Pancreas (tissue), 10 donors: ENCODE measurements around the gene COLQ. TPM values are rescaled to one million over a fixed set of nuclear protein-coding genes. Genes with fewer than 3 reads are reported as not detected.

ENCODE experiments used
- ATAC-seq, 4 donors: fragments of 200-7000 bp; cut with Tn5 transposase; one replicate each; pipeline versions ENCODE4 v1.8.0 to v1.9.1; 2020; ENCODE audit warnings: mild to moderate bottlenecking in 4 of 4, moderate library complexity in 4 of 4
- DNase-seq, 6 donors: peaks; one replicate each; pipeline ENCODE4 v3.0.0-alpha.2; 2020
- FAIRE-seq: peaks from 2 replicates; lab custom pipeline; 2012; peaks lifted over from hg19 to GRCh38; lab: Jason Lieb, UNC
- H3K27ac ChIP-seq, 4 donors: fragments of 200-600 bp; sonication (generic); 1 replicate in 3 of 4; 2 replicates in 1 of 4; pipeline versions ENCODE4 v1.5.0 to v1.8.0; 2020
- H3K27me3 ChIP-seq, 4 donors: fragments of 200-600 bp; one replicate each; pipeline ENCODE4 v1.8.0; 2021
- H3K36me3 ChIP-seq, 3 donors: fragments of 200-600 bp; sonication (generic) in 1 of 3; one replicate each; pipeline versions ENCODE4 v1.5.0 to v1.8.0; 2020 to 2021
- H3K4me1 ChIP-seq, 3 donors: fragments of 200-600 bp; one replicate each; pipeline ENCODE4 v1.8.0; 2021
- H3K4me3 ChIP-seq, 4 donors: fragments of 200-600 bp; sonication (generic) in 2 of 4; one replicate each; pipeline versions ENCODE4 v1.5.0 to v1.8.0; 2020 to 2021
- H3K9me3 ChIP-seq, 4 donors: fragments of 200-600 bp; one replicate each; pipeline ENCODE4 v1.8.0; 2021
- CTCF ChIP-seq, 4 donors: fragments of 200-600 bp; sonication (generic) in 3 of 4; IDR thresholded peaks; one replicate each; pipeline versions ENCODE4 v1.5.0 to v1.8.0; 2021; ENCODE audit warnings: antibody characterized with exemption in 4 of 4
- WGBS, 2 donors: extraction: QIAGEN DNeasy Blood & Tissue Kit; methylation state at CpG; one replicate each; pipeline ENCODE4 v1.1.7; 2013; 5-methylcytosine and 5-hydroxymethylcytosine counted together
- intact Hi-C, 3 donors: fragments of 100-400 bp; cut with DNase I; formaldehyde crosslinking; loops; one replicate each; pipeline versions ENCODE4 v1.11.1 to v1.14.2; 2022
- polyA plus RNA-seq, 2 donors: library from polyadenylated mRNA; stranded (reverse); fragments of 200-250 nt; gene quantifications; one replicate each; pipeline ENCODE4 v1.2.3, GENCODE V29; 2013
- total RNA-seq, 6 donors: library from RNA; stranded (reverse); fragmentation: NEBNext Ultra II Directional in 4 of 6; extraction: Animal tissue kit (Norgen Biotek cat#: 25700) in 4 of 6; gene quantifications; one replicate each; pipeline versions ENCODE4 v1.2.1 to v1.2.4, GENCODE V29; 2021 to 2023
- donor health status: healthy with polysubstance abuse.
- donor health status: DM: no; HTN: no; CAD: no; lungs with moderate emphysema.
- donor health status: DM: no; HTN: no; CAD: no.
- donor health status: control.
- donor health status: control.
- donor health status: Bipolar disorder and iron deficiency.
- donor health status: DM: yes; HTN: yes; CAD: no.
- donor health status: DM: no; HTN: no; CAD: no.
- donor health status: DM: no; HTN: no; CAD: no.
- donor health status: DM: yes; HTN: yes; CAD: no.

COLQ gene
- total and polyA plus RNA-seq, 8 donors = 0.28 to 3.1 (median 0.83) TPM

GRCh38 chr3:15478640-15478979, 42.9 kb downstream of the COLQ start:
- H3K27me3 ChIP-seq = no peaks in the 10 kb centered on the region
- no peak for TF ChIP-seq CTCF (IDR thresholded peaks at IDR 0.05)
- H3K27ac ChIP-seq = peak overlapping the region in 1 of 4 donors; percentile 22
- ATAC-seq (peak in 3 of 4 donors; percentile 10 to 56 (median 28)), FAIRE-seq (no peak), DNase-seq (no peak)
- peaks cover 4 to 21% (median 16%) of the 10 kb centered on the region in 3 donors for H3K4me1 ChIP-seq
- H3K4me3 ChIP-seq = no peak overlapping the region
- no peaks in the 10 kb centered on the region for H3K36me3 ChIP-seq
- 51 to 54% methylated on average over 5 of the region's 5 CpGs for whole genome bisulfite sequencing, 2 donors
- intact Hi-C loops = no loop called here
- H3K9me3 ChIP-seq = no peaks in the 10 kb centered on the region

DNA sequence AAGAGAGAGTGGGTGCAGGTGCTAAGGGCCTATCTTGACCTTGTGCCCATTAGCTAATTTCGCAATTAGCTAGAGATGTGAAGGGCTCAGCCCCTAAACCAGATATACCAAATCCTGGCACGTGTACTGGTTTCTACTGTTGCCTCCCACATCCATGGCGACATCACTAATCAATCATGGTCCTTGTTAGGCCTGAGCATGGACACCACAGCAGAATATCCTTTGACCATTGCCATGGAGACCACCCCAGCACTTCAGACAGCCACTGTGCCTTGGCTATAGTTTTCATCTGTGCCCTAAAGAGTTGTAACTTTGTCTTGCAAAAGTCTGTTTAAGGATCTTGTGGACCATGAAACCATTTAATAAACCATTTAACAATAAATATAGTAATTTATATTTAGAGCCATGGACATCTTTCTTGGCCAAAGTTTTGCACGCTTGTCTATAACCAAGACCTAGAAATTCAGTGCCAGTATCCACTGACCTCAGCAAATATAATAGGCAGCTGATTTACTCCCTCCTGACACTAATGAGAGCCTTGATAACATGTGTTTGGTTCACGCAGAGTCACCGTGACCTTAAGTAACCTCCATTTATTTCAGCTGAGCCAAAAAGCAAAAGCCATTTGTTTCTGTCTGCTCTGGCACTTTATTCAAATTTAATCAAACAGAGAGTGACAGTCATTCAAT, 43.4 kb downstream of the COLQ start:
- intact Hi-C loops = no loop called here
- peak overlapping the region in 1 of 4 donors; percentile 22 for H3K27ac ChIP-seq
- peaks cover 4 to 21% (median 16%) of the 10 kb centered on the region in 3 donors for H3K4me1 ChIP-seq
- H3K9me3 ChIP-seq = no peaks in the 10 kb centered on the region
- H3K4me3 ChIP-seq = no peak overlapping the region
- DNase-seq = peak in 2 of 6 donors; percentile 32 to 35
- H3K27me3 ChIP-seq = no peaks in the 10 kb centered on the region
- ATAC-seq = peak; percentile 89 to 97 (median 92)
- 30 to 33% methylated on average over 6 of the region's 6 CpGs for WGBS, 2 donors
- no peak for FAIRE-seq
- no peaks in the 10 kb centered on the region for H3K36me3 ChIP-seq
- no peak for TF ChIP-seq CTCF (IDR thresholded peaks at IDR 0.05)

DNA sequence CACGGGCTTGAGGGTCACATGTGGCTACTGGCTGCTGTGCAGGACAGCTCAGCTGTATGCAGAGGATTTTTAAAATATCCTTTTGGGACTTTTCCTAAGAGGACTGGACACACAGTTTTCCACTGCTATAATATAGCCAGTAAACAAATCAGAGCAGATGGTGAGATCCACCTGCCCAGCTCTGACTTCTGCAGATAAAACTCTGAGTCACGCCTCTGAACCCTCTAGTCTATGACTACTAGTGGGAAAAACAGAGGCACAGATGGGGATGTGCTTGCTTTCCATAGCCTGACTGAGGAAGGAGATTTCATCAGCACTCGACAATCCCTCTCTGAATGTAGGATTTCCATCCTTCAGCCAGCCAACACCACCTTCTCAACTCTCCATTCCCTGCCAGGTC, 45.1 kb downstream of the COLQ start:
- Histone ChIP-seq H3K9me3 (no peaks in the 10 kb centered on the region), H3K4me1 (peaks cover 4 to 21% (median 16%) of the 10 kb centered on the region in 3 donors), H3K27ac (no peak overlapping the region), H3K36me3 (no peaks in the 10 kb centered on the region), H3K4me3 (no peak overlapping the region), H3K27me3 (no peaks in the 10 kb centered on the region)
- ATAC-seq (peak in 1 of 4 donors; percentile 38), DNase-seq (no peak), FAIRE-seq (no peak)
- intact Hi-C loops = no loop called here
- TF ChIP-seq CTCF (IDR thresholded peaks at IDR 0.05) = no peak
- 82% methylated on average over 3 of the region's 3 CpGs for WGBS, 2 donors

- DNase-seq (no peak), FAIRE-seq (no peak), ATAC-seq (no peak)
- no peak overlapping the region for H3K4me3 ChIP-seq
- no peak for TF ChIP-seq CTCF (IDR thresholded peaks at IDR 0.05)
- no peaks in the 10 kb centered on the region for H3K27me3 ChIP-seq
- H3K4me1 ChIP-seq = peaks cover 4 to 21% (median 16%) of the 10 kb centered on the region in 3 donors
- intact Hi-C loops = no loop called here
- H3K9me3 ChIP-seq = no peaks in the 10 kb centered on the region
- WGBS, 2 donors = 49 to 66% methylated on average over 5 of the region's 5 CpGs
- H3K36me3 ChIP-seq = no peaks in the 10 kb centered on the region
- H3K27ac ChIP-seq = no peak overlapping the region
These were observed 46.3 kb downstream of the COLQ start for GRCh38 chr3:15475161-15475560.

DNA sequence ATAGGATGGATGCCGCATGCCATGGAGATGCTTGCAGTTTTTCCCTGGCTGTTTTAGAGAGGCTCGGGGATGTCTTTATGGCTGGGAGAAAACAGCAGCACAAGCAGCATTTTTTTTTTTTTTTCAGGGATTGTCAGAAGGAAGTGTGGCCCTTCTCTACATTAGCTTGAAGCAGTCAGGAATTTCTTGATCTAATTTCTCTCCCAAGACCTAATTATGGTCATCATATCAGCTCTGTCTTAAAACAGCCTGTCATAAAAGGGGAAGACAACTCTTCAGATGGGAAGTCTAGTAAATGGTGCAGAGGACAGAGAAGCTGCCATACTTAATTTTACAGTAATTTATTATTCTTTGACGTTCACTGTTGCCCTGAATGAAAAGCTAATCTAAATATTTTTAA, 49.6 kb downstream of the COLQ start:
- DNase-seq (no peak), FAIRE-seq (no peak), ATAC-seq (no peak)
- H3K36me3 ChIP-seq = no peaks in the 10 kb centered on the region
- 91 to 94% methylated on average over 3 of the region's 3 CpGs for WGBS, 2 donors
- intact Hi-C loops = no loop called here
- no peaks in the 10 kb centered on the region for H3K9me3 ChIP-seq
- no peak overlapping the region for H3K27ac ChIP-seq
- no peak for TF ChIP-seq CTCF (IDR thresholded peaks at IDR 0.05)
- no peak overlapping the region for H3K4me3 ChIP-seq
- peaks cover 0 to 4% (median 0%) of the 10 kb centered on the region in 3 donors for H3K4me1 ChIP-seq
- H3K27me3 ChIP-seq = no peaks in the 10 kb centered on the region
